ENCODE results near the gene KPNA3. TPM values are rescaled to one million over a fixed set of nuclear protein-coding genes. Genes with fewer than 3 reads are reported as not detected.

Gene KPNA3
- total and polyA plus RNA-seq, 12 donors = 22.5 to 79.1 (median 55.0) TPM

GRCh38 chr13:49831455-49831854 is 39.0 kb upstream of the KPNA3 start:
- no peak for ATAC-seq
- H3K27ac ChIP-seq = no peak overlapping the region
- intact Hi-C loops (cut with DNase I) = no loop called here
- peaks cover 0 to under 1% (median 0%) of the 10 kb centered on the region in 7 donors for H3K27me3 ChIP-seq
- no peak for DNase-seq
- H3K36me3 ChIP-seq = no peaks in the 10 kb centered on the region
- 68 to 77% methylated on average over 4 of the region's 4 CpGs for WGBS, 2 donors
- no peak overlapping the region for H3K4me3 ChIP-seq
- H3K9me3 ChIP-seq = peaks cover 0 to 10% (median 0%) of the 10 kb centered on the region in 11 donors
- no peak for TF ChIP-seq CTCF (IDR thresholded peaks at IDR 0.05)
- no peaks in the 10 kb centered on the region for H3K4me1 ChIP-seq

GRCh38 chr13:49830721-49831120 is 38.2 kb upstream of the KPNA3 start:
- no peak for ATAC-seq
- no peaks in the 10 kb centered on the region for H3K36me3 ChIP-seq
- DNase-seq = no peak
- H3K27me3 ChIP-seq = peaks cover 0 to 3% (median 0%) of the 10 kb centered on the region in 7 donors
- WGBS, 2 donors = 61% methylated on average over 3 of the region's 3 CpGs
- TF ChIP-seq CTCF (IDR thresholded peaks at IDR 0.05) = no peak
- H3K4me1 ChIP-seq = no peaks in the 10 kb centered on the region
- H3K9me3 ChIP-seq = peaks cover 0 to 10% (median 0%) of the 10 kb centered on the region in 11 donors
- no peak overlapping the region for H3K4me3 ChIP-seq
- intact Hi-C loops (cut with DNase I) = no loop called here
- H3K27ac ChIP-seq = no peak overlapping the region

- intact Hi-C loops (cut with DNase I) = no loop called here
- Histone ChIP-seq H3K9me3 (peaks cover 0 to 10% (median 0%) of the 10 kb centered on the region in 11 donors), H3K27ac (no peak overlapping the region), H3K4me3 (no peak overlapping the region), H3K36me3 (no peaks in the 10 kb centered on the region), H3K4me1 (no peaks in the 10 kb centered on the region), H3K27me3 (peaks cover 0 to 3% (median 0%) of the 10 kb centered on the region in 7 donors)
- DNase-seq = no peak
- no peak for TF ChIP-seq CTCF (IDR thresholded peaks at IDR 0.05)
- WGBS, 2 donors = 95 to 98% methylated on average over 2 of the region's 2 CpGs
- ATAC-seq = no peak
Observed at GRCh38 chr13:49829715-49830114, 37.2 kb upstream of the KPNA3 start.

GRCh38 chr13:49828453-49828852 is 36.0 kb upstream of the KPNA3 start:
- ATAC-seq (no peak), DNase-seq (no peak)
- TF ChIP-seq CTCF (IDR thresholded peaks at IDR 0.05) = no peak
- Histone ChIP-seq H3K9me3 (peaks cover 0 to 10% (median 0%) of the 10 kb centered on the region in 11 donors), H3K27ac (no peak overlapping the region), H3K36me3 (no peaks in the 10 kb centered on the region), H3K4me1 (no peaks in the 10 kb centered on the region), H3K27me3 (peaks cover 0 to 3% (median 0%) of the 10 kb centered on the region in 7 donors), H3K4me3 (no peak overlapping the region)
- intact Hi-C loops (cut with DNase I) = no loop called here
- 59 to 75% methylated on average over 1 to 2 of the region's 2 CpGs for WGBS, 2 donors
